Stimulated activated CD8-positive, alpha-beta memory T cell treated with anti-CD3 and anti-CD28 coated beads, Interleukin-15, amount 100 ng/mL, for 48 hours (primary cell): ENCODE measurements around the gene POLD4.

ENCODE experiments used
- DNase-seq, 2 donors: peaks; one replicate each; pipeline ENCODE4 v3.0.0-alpha.2; 2020; ENCODE audit warnings: low read depth in 2 of 2

The POLD4 gene

GRCh38 chr11:67371189-67371910 lies 18.0 kb upstream of the POLD4 start:
- no peak for DNase-seq

DNA sequence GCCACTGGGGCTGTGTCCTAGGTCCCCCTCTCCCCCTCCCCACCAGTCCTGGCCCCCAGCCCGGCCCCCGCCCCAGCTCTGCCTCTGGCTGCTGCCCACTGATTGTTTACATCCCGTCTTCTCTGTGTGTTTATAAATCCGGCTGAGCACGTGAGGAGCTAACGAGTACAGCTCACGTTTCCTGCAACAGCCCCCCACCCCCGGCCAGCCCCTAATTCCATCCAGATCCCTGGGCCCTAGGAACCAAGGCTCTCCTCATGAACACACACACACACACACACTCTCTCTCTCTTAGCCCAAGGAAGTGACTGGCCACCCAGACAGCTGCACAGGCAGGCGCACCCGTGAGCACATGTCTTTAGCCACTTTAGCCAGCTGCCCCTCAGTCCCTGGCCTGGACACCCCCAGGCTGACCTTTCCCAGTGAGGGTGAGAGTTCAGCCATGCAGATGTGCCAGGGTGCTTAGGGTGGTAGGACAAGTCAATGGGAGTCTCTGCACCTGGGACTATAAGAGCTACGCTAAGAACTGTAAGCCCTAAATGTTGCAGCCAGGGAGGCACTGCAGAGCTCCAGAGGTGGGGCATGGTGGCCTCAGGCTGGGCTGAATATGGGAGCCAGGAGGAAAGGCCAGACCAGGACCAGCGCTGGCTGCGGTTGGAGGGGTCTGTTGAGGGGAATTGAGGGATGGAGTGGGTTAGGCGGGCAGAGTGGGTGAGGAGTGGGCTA lies 17.2 kb upstream of the POLD4 start:
- no peak for DNase-seq

- DNase-seq = no peak
Observed at GRCh38 chr11:67369801-67370284, 16.5 kb upstream of the POLD4 start.

GRCh38 chr11:67369275-67369674 lies 15.9 kb upstream of the POLD4 start:
- no peak for DNase-seq

DNA sequence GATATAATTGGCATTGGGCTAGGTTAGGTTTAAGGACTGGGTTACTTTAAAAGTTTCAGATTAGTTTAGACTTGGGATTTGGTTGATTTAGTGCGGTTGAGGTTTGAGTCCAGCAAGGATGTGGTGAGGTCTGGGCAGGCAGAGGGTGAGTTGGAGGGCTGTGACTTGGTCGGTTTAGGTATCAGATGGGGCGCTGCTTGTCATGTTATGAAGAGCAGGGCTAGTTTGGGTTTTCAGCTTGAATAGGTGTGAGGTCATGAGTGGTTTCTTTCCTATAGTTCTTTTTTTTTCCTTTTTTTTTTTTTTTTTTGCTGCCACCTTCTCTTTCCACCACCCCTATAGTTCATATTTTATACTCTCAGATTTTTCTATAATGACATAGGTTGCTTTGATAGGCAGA lies 15.3 kb upstream of the POLD4 start:
- peak in 1 of 2 donors; percentile 40 for DNase-seq

DNA sequence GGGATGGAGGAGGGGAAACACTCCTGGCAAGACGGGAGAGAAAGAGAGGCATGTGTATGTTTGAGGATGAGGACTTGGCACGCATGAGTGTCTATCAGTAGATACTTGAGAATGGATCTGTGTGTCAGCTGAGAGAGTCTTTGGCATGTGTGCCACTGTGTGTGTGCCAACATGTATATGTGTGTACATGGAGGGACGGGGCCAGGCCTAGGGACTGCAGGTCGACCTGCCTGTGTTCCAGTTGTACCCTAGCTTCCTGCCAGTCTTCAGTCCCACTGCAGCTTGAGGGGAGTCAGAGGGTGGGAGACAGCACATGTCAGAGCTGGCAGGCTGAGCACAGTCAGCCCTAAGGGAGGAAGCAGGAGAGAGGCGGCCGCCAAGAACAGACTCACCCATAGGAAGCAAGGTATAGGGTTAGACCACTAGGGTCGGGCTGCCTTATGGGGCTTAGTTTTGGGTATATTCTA lies 14.4 kb upstream of the POLD4 start:
- DNase-seq = no peak

DNA sequence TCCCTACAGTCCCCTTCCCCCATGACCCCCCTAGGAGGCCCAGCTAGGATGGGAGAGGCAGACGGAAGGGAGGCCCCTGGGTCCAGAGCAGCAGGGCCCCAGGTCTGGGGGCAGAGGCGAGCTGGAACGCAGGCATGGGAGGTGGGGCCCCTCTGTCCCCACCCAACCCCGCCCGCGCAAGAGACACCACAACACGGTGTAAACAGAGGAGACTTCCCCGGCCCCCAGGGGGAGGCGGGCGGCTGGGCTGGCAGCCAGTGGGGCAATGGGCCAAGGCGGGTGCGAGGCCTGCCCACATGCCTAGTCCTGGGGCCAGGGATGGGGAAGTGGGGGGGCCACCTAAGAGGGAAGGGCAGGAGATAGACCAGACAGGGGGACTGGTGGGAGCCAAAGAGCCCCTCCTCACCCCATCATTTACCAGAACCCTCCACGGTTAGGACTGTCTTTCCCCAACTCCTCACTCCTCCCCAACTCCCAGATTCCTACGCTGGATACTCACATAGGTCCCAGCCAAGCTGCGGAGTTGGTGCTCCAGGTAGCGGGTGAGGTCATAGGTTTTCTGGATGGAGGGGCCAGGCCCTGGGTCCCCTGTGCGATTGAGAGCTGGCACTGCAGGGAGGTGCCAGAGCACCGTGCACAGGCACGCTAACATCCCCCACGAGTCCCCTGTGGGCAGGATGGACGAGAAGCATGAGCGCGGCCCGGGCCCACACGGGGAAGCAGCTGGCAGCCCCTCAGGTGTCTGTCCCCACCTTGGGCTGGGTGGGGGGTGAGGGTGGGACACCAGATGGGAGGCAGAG lies 13.8 kb upstream of the POLD4 start:
- DNase-seq = no peak

DNA sequence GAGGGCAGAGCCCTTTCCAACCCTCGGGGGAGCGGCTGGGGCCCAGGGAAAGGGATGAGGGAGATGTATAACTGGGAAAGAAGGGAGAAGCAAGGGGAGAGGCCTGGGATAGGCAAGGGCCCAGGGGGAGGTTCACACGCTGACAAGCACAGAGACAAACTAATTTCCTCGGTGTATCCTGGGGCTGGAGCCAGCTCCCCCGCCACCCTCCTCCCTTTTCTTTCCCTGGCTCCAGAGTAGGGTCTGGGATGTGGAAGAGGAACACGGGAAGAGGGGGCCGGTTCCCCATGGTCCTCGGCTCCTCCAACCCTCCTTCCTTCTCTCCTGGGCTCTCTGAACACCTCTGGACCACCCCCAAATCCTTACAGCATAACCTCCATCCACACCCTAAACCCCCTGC lies 13.2 kb upstream of the POLD4 start:
- DNase-seq = no peak

GRCh38 chr11:67365736-67366444 lies 12.5 kb upstream of the POLD4 start:
- DNase-seq = no peak

- no peak for DNase-seq
Observed at GRCh38 chr11:67364783-67365722, 11.7 kb upstream of the POLD4 start.

- DNase-seq = no peak
Observed at GRCh38 chr11:67364169-67364568, 10.8 kb upstream of the POLD4 start.

- DNase-seq = no peak
Observed at GRCh38 chr11:67357831-67358670, 4.7 kb upstream of the POLD4 start.

DNA sequence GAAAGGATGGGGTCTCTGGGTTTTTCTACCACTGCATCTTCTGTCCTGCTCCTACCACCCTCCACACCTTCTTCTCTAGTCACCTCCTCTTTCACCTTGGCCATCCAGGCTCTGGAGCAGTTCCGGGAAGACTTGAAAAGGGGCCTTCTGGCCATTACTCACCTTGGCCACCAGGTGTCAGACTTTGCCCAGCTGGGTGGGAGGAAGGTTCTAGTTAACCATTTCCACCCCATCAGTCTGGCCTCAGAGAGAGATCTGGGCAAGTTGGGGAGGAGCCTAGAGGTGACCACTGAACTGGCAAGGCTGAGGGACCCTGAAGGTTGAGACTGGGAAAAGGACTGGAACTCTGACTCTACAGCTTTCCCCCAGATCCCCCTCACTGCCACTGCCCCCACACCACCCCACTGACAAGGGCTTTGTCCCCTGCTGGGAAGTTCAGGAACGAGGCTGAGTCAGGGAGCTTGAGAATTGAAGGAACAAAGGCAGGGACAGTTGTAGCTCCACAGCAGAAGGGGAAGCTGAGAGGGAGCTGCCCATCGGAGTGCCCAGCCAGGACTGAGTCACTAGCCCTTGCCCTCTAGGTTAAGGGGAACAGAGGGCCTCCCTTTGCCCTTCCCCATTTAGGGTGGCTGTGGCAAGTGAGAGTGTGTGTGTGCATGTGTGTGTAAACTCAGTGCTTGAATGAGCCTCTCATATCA lies 3.7 kb upstream of the POLD4 start:
- peak; percentile 47 to 50 for DNase-seq

- no peak for DNase-seq
Observed at GRCh38 chr11:67356387-67356863, 3.1 kb upstream of the POLD4 start.

GRCh38 chr11:67355794-67356386 lies 2.5 kb upstream of the POLD4 start:
- DNase-seq = no peak

DNA sequence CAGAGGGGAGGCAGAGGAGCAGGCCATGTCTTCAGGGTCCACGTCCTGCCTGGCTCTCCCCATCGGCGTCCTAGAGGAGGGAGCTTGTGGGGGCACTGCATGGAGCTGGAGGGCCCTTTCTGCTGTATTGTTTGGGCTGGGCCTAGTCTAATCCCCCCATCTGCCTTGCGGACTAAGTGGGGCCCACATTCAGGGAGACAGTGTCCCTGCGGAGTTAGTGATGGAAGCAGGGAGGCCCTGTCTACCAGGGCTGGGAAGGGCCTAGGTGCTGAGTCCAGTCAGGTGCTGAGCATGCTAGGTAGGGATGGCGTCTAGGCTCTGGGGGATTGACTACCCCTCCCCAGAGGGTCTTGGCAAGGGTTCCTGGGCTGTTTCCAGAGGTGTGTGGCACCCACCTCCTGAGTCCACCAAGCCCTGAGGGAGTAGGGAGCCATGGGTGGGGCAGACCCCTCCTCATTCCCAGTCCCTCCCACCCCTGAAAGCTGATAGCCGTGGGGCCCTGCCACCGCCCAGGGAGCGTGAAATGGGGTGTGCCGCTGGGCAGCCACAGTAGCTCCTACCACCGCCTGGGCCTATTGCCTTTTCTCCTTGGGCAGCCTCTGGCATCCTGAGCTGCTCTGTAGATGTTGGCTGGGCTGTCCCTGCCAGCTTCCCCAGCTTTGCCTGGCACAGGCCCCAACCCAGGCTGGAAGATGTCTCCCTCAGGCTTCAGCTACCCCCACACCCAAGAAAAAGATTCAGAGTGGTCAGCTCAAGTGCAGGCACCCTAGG lies 1.9 kb upstream of the POLD4 start:
- no peak for DNase-seq
